ENCODE measurements around the gene ENTPD8.

The ENTPD8 gene

GRCh38 chr9:137486545-137487453 is 45.6 kb upstream of the ENTPD8 start:
- no peak for DNase-seq (ENCODE audit: low read depth)
- TF ChIP-seq, protein P1, sequence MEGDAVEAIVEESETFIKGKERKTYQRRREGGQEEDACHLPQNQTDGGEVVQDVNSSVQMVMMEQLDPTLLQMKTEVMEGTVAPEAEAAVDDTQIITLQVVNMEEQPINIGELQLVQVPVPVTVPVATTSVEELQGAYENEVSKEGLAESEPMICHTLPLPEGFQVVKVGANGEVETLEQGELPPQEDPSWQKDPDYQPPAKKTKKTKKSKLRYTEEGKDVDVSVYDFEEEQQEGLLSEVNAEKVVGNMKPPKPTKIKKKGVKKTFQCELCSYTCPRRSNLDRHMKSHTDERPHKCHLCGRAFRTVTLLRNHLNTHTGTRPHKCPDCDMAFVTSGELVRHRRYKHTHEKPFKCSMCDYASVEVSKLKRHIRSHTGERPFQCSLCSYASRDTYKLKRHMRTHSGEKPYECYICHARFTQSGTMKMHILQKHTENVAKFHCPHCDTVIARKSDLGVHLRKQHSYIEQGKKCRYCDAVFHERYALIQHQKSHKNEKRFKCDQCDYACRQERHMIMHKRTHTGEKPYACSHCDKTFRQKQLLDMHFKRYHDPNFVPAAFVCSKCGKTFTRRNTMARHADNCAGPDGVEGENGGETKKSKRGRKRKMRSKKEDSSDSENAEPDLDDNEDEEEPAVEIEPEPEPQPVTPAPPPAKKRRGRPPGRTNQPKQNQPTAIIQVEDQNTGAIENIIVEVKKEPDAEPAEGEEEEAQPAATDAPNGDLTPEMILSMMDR (IDR thresholded peaks at IDR 0.05; ENCODE audit: low read depth, low read length, missing control alignments), result no peak

GRCh38 chr9:137486141-137486490 is 45.0 kb upstream of the ENTPD8 start:
- TF ChIP-seq, protein P1 (IDR thresholded peaks at IDR 0.05; ENCODE audit: low read depth, low read length, missing control alignments), result no peak
- H3K4me3 ChIP-seq (ENCODE audit: low read depth, low read length), result no peak overlapping the region
- no peak for DNase-seq (ENCODE audit: low read depth)

More at GRCh38 chr9:137486545-137487453, 45.6 kb upstream of the ENTPD8 start:
- H3K4me3 ChIP-seq (ENCODE audit: low read depth, low read length), result no peak overlapping the region

GRCh38 chr9:137485343-137486140 is 44.4 kb upstream of the ENTPD8 start:
- DNase-seq (ENCODE audit: low read depth), result no peak
- TF ChIP-seq, protein P1 (IDR thresholded peaks at IDR 0.05; ENCODE audit: low read depth, low read length, missing control alignments), result no peak

GRCh38 chr9:137484551-137485315 is 43.6 kb upstream of the ENTPD8 start:
- no peak for DNase-seq (ENCODE audit: low read depth)
- TF ChIP-seq, protein P1 (IDR thresholded peaks at IDR 0.05; ENCODE audit: low read depth, low read length, missing control alignments), result no peak
- H3K4me3 ChIP-seq (ENCODE audit: low read depth, low read length), result no peak overlapping the region

More at GRCh38 chr9:137485343-137486140, 44.4 kb upstream of the ENTPD8 start:
- H3K4me3 ChIP-seq (ENCODE audit: low read depth, low read length), result no peak overlapping the region

DNA sequence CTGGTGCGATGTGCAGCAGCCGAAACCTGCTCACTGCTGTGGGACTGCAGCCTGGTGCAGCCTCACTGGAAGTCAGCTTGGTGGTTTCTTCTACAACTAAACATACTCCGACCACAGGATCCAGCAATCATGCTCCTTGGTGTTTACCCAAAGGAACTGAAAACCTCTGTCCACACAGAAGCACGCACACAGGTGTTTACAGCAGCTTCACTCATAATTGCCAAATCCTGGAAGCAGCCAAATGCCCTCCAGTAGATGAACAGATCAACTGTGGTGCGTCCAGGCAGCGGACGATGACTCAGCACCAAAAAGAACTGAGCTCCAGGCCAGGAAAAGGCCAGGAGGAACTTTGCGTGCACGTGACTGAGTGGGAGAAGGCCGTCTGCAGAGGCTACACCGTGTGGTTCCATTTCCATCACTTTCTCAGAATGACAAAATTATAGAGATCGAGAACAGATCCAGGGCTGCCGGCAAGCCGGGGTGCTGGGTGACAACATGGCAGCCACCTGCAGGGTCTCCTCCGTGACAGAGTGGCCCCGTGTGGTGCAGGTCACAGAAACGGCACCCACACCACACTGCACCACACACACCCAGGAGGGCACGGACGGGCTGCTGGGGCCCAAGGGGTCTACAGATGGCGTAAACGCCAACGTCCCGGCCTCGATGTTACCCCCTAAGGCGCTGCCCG is 41.1 kb upstream of the ENTPD8 start:
- DNase-seq (ENCODE audit: low read depth), result no peak
- H3K4me3 ChIP-seq (ENCODE audit: low read depth, low read length), result no peak overlapping the region
- TF ChIP-seq, protein P1 (IDR thresholded peaks at IDR 0.05; ENCODE audit: low read depth, low read length, missing control alignments), result no peak

All from GM12864 (cell line).